HL-60 (cell line): ENCODE data around the gene ZSWIM4.

Experiments
- POLR2AphosphoS5 ChIP-seq: IDR thresholded peaks from 2 replicates; pipeline ENCODE4 v1.6.1; 2012; ENCODE audit warnings: low read depth
- TF ChIP-seq, protein P1 (sequence below): IDR thresholded peaks from one replicate; pipeline ENCODE4 v1.5.1; 2011; ENCODE audit warnings: low read length, control low read depth, inconsistent platforms; ENCODE audit not compliant: insufficient read depth

DNA sequence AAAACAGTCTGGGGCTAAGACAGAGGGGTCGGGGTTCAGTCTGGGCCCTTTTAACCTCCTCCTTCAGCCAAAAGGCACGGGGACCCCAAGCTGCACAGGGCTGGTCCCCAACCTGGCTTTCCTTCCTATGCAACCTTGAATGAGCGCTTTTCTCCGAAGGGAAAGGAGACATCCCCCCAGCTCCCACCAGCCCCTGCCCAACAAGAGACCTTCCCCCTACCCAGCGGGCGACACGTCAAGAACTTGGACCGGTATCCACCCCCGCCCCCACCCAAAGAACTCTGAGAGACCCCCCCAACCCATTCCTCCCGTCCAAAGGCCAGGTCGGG is 46.7 kb downstream of the ZSWIM4 start:
- TF ChIP-seq, protein P1, sequence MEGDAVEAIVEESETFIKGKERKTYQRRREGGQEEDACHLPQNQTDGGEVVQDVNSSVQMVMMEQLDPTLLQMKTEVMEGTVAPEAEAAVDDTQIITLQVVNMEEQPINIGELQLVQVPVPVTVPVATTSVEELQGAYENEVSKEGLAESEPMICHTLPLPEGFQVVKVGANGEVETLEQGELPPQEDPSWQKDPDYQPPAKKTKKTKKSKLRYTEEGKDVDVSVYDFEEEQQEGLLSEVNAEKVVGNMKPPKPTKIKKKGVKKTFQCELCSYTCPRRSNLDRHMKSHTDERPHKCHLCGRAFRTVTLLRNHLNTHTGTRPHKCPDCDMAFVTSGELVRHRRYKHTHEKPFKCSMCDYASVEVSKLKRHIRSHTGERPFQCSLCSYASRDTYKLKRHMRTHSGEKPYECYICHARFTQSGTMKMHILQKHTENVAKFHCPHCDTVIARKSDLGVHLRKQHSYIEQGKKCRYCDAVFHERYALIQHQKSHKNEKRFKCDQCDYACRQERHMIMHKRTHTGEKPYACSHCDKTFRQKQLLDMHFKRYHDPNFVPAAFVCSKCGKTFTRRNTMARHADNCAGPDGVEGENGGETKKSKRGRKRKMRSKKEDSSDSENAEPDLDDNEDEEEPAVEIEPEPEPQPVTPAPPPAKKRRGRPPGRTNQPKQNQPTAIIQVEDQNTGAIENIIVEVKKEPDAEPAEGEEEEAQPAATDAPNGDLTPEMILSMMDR, result no peak
- no peak; the same call in 1 of the 2 replicates for TF ChIP-seq POLR2AphosphoS5
